SK-N-SH (cell line): Measurements from ENCODE around the gene IFNA5. TPM values are rescaled to one million over a fixed set of nuclear protein-coding genes. Genes with fewer than 3 reads are reported as not detected.

Source experiments
- CTCF ChIA-PET: fragments of 300-600, 350-600 bp; formaldehyde crosslinking; extraction: SDS; loops from one replicate; lab custom pipeline; 2021; lab: Yijun Ruan, JAX
- POLR2A ChIA-PET: fragments of 350-600 bp; sonication (Branson Sonifier 250); formaldehyde crosslinking; extraction: SDS; loops from one replicate; lab custom pipeline; 2020; ENCODE audit warnings: antibody characterized with exemption, inconsistent platforms; lab: Yijun Ruan, JAX
- DNase-seq: peaks from one replicate; pipeline ENCODE4 v3.0.0; 2012
- H2AFZ ChIP-seq: fragments of 200-600 bp; sonication (generic); 2 replicates; pipeline ENCODE4 v1.8.1; 2016; ENCODE audit warnings: antibody characterized with exemption, mild to moderate bottlenecking, low read depth
- H3F3A ChIP-seq: fragments of 200-600 bp; sonication (generic); replicated peaks from 2 replicates; pipeline ENCODE3; 2016; ENCODE audit warnings: antibody characterized with exemption, mild to moderate bottlenecking; ENCODE audit not compliant: insufficient read depth
- H3K27ac ChIP-seq, 2 experiments: fragments of 200-500 bp in 1 of 2; fragments of 200-600 bp in 1 of 2; sonication (Bioruptor generic) in 1 of 2; sonication (generic), shearing (Covaris generic) in 1 of 2; 2 replicates each; pipeline versions ENCODE4 v1.5.1 to v1.6.1; 2014 to 2016; ENCODE audit warnings: low read depth in 2 of 2, inconsistent platforms in 1 of 2, low read length in 1 of 2, mild to moderate bottlenecking in 1 of 2, mixed read lengths in 1 of 2
- H3K27me3 ChIP-seq: fragments of 200-600 bp; sonication (generic), shearing (Covaris generic); 2 replicates; pipeline ENCODE4 v1.6.1; 2016; ENCODE audit warnings: mixed run types; ENCODE audit not compliant: insufficient read depth
- H3K36me3 ChIP-seq, 2 experiments: fragments of 200-500 bp in 1 of 2; fragments of 200-600 bp in 1 of 2; sonication (Bioruptor generic) in 1 of 2; sonication (generic) in 1 of 2; replicated peaks in 1 of 2; 2 replicates each; pipeline versions ENCODE3 to v1.5.1; 2014 to 2016; ENCODE audit warnings: low read length in 1 of 2, mild to moderate bottlenecking in 1 of 2; ENCODE audit not compliant: insufficient read depth in 2 of 2, control insufficient read depth in 1 of 2
- H3K4me1 ChIP-seq, 2 experiments: fragments of 200-500 bp in 1 of 2; fragments of 200-600 bp in 1 of 2; sonication (Bioruptor generic) in 1 of 2; sonication (generic), shearing (Covaris generic) in 1 of 2; 2 replicates each; pipeline versions ENCODE4 v1.5.1 to v1.6.1; 2014 to 2016; ENCODE audit warnings: low read depth in 1 of 2, low read length in 1 of 2, mixed run types in 1 of 2; ENCODE audit not compliant: insufficient read depth in 2 of 2, control insufficient read depth in 1 of 2
- H3K4me2 ChIP-seq: fragments of 200-600 bp; sonication (generic), shearing (Covaris generic); 2 replicates; pipeline ENCODE4 v1.6.1; 2017; ENCODE audit warnings: mixed run types
- H3K4me3 ChIP-seq, 2 experiments: fragments of 200-500 bp in 1 of 2; fragments of 200-600 bp in 1 of 2; sonication (Bioruptor generic) in 1 of 2; sonication (generic), shearing (Covaris generic) in 1 of 2; 2 replicates each; pipeline versions ENCODE4 v1.5.1 to v1.8.1; 2014 to 2016; ENCODE audit warnings: low read depth in 2 of 2, inconsistent platforms in 1 of 2, low read length in 1 of 2, mild to moderate bottlenecking in 1 of 2, mixed read lengths in 1 of 2, moderate library complexity in 1 of 2
- H3K79me2 ChIP-seq: fragments of 200-600 bp; sonication (generic); 2 replicates; pipeline ENCODE4 v1.8.1; 2017; ENCODE audit warnings: mild to moderate bottlenecking; ENCODE audit not compliant: insufficient read depth
- H3K9ac ChIP-seq: fragments of 200-600 bp; sonication (generic); 2 replicates; pipeline ENCODE4 v1.6.1; 2017; ENCODE audit warnings: mixed run types
- H3K9me2 ChIP-seq: fragments of 200-600 bp; sonication (generic); 2 replicates; pipeline ENCODE4 v1.6.1; 2017; ENCODE audit warnings: mixed run types
- H3K9me3 ChIP-seq: fragments of 200-600 bp; sonication (generic); 2 replicates; pipeline ENCODE4 v1.6.1; 2017; ENCODE audit warnings: mixed run types, mild to moderate bottlenecking, moderate library complexity
- H4K20me1 ChIP-seq: fragments of 200-600 bp; sonication (generic); 2 replicates; pipeline ENCODE4 v1.6.1; 2017; ENCODE audit warnings: mild to moderate bottlenecking, mixed run types; ENCODE audit not compliant: insufficient read depth
- CHD2 ChIP-seq: fragments of 150-350 bp; IDR thresholded peaks from 2 replicates; pipeline ENCODE4 v1.6.1; 2018; ENCODE audit warnings: low read length; ENCODE audit not compliant: partially characterized antibody
- ELF1 ChIP-seq: IDR thresholded peaks from 2 replicates; pipeline ENCODE4 v1.4.0; 2012
- EZH2phosphoT487 ChIP-seq: fragments of 200-600 bp; sonication (generic); IDR thresholded peaks from 2 replicates; pipeline ENCODE4 v1.6.1; 2017; ENCODE audit warnings: low read depth, mixed run types, mild to moderate bottlenecking, antibody characterized with exemption, moderate library complexity, borderline replicate concordance
- FOSL2 ChIP-seq: IDR thresholded peaks from 2 replicates; pipeline ENCODE4 v1.4.0; 2012; ENCODE audit warnings: low read depth, mild to moderate bottlenecking, moderate library complexity, borderline replicate concordance
- FOXJ3 ChIP-seq: sonication (generic); formaldehyde crosslinking; IDR thresholded peaks from 2 replicates; pipeline ENCODE4 v1.5.1; 2020; ENCODE audit warnings: mild to moderate bottlenecking, missing genetic modification reagents
- FOXM1 ChIP-seq: IDR thresholded peaks from 2 replicates; pipeline ENCODE4 v1.4.0; 2012; ENCODE audit warnings: low read depth, mild to moderate bottlenecking
- GABPA ChIP-seq: IDR thresholded peaks from 2 replicates; pipeline ENCODE4 v1.4.0; 2012; ENCODE audit warnings: low read depth, mild to moderate bottlenecking
- JUND ChIP-seq: IDR thresholded peaks from 2 replicates; pipeline ENCODE4 v1.4.0; 2012
- MEF2A ChIP-seq: IDR thresholded peaks from 2 replicates; pipeline ENCODE4 v1.4.0; 2012; ENCODE audit warnings: low read depth, borderline replicate concordance
- MXI1 ChIP-seq: IDR thresholded peaks from 2 replicates; pipeline ENCODE4 v1.6.1; 2012; ENCODE audit warnings: mild to moderate bottlenecking, low read depth, low read length, improper control_type of control experiment
- NRF1 ChIP-seq: IDR thresholded peaks from 2 replicates; pipeline ENCODE4 v1.6.1; 2012; ENCODE audit warnings: low read depth, mild to moderate bottlenecking, low read length
- RXRA ChIP-seq: IDR thresholded peaks from 2 replicates; pipeline ENCODE4 v1.4.0; 2012; ENCODE audit warnings: low read depth, mild to moderate bottlenecking, borderline replicate concordance
- SMC3 ChIP-seq: IDR thresholded peaks from 2 replicates; pipeline ENCODE4 v1.6.1; 2012; ENCODE audit warnings: low read depth, low read length, improper control_type of control experiment
- TCF12 ChIP-seq: IDR thresholded peaks from 2 replicates; pipeline ENCODE4 v1.4.0; 2012
- YY1 ChIP-seq: IDR thresholded peaks from 2 replicates; pipeline ENCODE4 v1.4.0; 2012; ENCODE audit warnings: low read depth, mild to moderate bottlenecking
- WGBS: methylation state at CpG from one replicate; pipeline ENCODE4 v1.1.6; 2017; ENCODE audit warnings: low lambda C conversion rate; 5-methylcytosine and 5-hydroxymethylcytosine counted together
- polyA plus RNA-seq, 3 experiments: library from polyadenylated mRNA; depleted of rRNA; stranded (reverse); fragments of >200 nt; gene quantifications; 2 replicates each; pipeline ENCODE4 v1.2.3, GENCODE V29; 2012
- TF ChIP-seq, protein P1 (sequence below): IDR thresholded peaks from 2 replicates; pipeline ENCODE4; 2012
- TF ChIP-seq, protein P2 (sequence below): fragments of 150-350 bp; IDR thresholded peaks from 2 replicates; pipeline ENCODE4 v1.6.1; 2017; ENCODE audit warnings: antibody characterized with exemption, low read length, low read depth, borderline replicate concordance
- TF ChIP-seq, protein P3 (sequence below): fragments of 150-350 bp; IDR thresholded peaks from 2 replicates; pipeline ENCODE4 v1.6.1; 2016; ENCODE audit warnings: mild to moderate bottlenecking, low read depth, low read length

Gene IFNA5
- polyA plus RNA-seq, 1 of the 3 experiments (the other 2 are of a cell fraction), result not detected

DNA sequence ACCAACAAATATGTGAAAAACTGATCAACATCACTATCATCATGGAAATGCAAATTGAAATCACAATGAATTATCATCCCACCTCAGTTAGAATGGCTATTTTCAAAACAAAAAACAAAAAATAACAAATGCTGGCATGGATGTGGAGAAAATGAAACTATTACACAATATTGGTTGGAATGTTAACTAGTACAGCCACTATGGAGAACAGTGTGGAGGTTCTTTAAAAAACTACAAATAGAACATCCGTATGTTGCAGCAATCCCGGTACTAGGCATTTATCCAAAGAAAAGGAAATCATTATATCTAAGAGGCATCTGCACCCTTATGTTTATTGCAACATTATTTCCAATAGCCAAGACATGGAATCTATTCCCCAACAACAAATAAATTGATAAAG is 9.0 kb upstream of the IFNA5 start:
- Histone ChIP-seq H3K27me3 (peaks cover 11% of the 10 kb centered on the region), H3F3A (no peaks in the 10 kb centered on the region), H3K4me2 (no peak overlapping the region), H3K9me2 (no peaks in the 10 kb centered on the region), H3K4me3 (no peak overlapping the region), H3K9ac (no peak overlapping the region), H3K9me3 (no peaks in the 10 kb centered on the region), H3K79me2 (no peaks in the 10 kb centered on the region), H3K4me1 (no peaks in the 10 kb centered on the region), H4K20me1 (no peaks in the 10 kb centered on the region), H2AFZ (no peak overlapping the region), H3K27ac (no peak overlapping the region), H3K36me3 (no peaks in the 10 kb centered on the region)
- DNase-seq, result no peak
- ChIA-PET POLR2A (no interaction called here), CTCF (interaction anchor here (1.8 to 13.7 kb wide), 3 partner anchors 13 to 79 kb away, joined by 3 to 239 read pairs (median 9); no protein-coding TSS in a partner anchor)
- WGBS, result 76% methylated on average over 2 of the region's 2 CpGs
- no peak for TF ChIP-seq ELF1
- TF ChIP-seq YY1, result no peak
- TF ChIP-seq MEF2A, result no peak
- TF ChIP-seq, protein P1, sequence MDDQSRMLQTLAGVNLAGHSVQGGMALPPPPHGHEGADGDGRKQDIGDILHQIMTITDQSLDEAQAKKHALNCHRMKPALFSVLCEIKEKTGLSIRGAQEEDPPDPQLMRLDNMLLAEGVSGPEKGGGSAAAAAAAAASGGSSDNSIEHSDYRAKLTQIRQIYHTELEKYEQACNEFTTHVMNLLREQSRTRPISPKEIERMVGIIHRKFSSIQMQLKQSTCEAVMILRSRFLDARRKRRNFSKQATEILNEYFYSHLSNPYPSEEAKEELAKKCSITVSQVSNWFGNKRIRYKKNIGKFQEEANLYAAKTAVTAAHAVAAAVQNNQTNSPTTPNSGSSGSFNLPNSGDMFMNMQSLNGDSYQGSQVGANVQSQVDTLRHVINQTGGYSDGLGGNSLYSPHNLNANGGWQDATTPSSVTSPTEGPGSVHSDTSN, result no peak
- no peak for TF ChIP-seq FOSL2
- TF ChIP-seq JUND, result no peak
- no peak for TF ChIP-seq FOXM1
- TF ChIP-seq, protein P2, sequence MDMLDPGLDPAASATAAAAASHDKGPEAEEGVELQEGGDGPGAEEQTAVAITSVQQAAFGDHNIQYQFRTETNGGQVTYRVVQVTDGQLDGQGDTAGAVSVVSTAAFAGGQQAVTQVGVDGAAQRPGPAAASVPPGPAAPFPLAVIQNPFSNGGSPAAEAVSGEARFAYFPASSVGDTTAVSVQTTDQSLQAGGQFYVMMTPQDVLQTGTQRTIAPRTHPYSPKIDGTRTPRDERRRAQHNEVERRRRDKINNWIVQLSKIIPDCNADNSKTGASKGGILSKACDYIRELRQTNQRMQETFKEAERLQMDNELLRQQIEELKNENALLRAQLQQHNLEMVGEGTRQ, result no peak
- TF ChIP-seq EZH2phosphoT487, result no peak
- TF ChIP-seq GABPA, result no peak
- no peak for TF ChIP-seq CHD2
- no peak for TF ChIP-seq TCF12
- no peak for TF ChIP-seq FOXJ3 (CRISPR knock-in tag)
- TF ChIP-seq MXI1, result no peak
- no peak for TF ChIP-seq SMC3
- TF ChIP-seq NRF1, result no peak
- TF ChIP-seq RXRA, result no peak
- TF ChIP-seq, protein P3, sequence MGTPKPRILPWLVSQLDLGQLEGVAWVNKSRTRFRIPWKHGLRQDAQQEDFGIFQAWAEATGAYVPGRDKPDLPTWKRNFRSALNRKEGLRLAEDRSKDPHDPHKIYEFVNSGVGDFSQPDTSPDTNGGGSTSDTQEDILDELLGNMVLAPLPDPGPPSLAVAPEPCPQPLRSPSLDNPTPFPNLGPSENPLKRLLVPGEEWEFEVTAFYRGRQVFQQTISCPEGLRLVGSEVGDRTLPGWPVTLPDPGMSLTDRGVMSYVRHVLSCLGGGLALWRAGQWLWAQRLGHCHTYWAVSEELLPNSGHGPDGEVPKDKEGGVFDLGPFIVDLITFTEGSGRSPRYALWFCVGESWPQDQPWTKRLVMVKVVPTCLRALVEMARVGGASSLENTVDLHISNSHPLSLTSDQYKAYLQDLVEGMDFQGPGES, result no peak
